Measurements from ENCODE around the gene ATG2A.

Gene ATG2A

GRCh38 chr11:64900774-64901173 is 16.2 kb downstream of the ATG2A start:
- Histone ChIP-seq H3K9me3 (ENCODE audit: insufficient read depth, low read depth, low read length) (no peaks in the 10 kb centered on the region), H3K4me1 (ENCODE audit: insufficient read depth, low read length) (no peaks in the 10 kb centered on the region), H3K27ac (ENCODE audit: low read depth, low read length) (no peak overlapping the region), H3K4me3 (ENCODE audit: low read length) (no peak overlapping the region), H3K36me3 (ENCODE audit: insufficient read depth, low read length) (peaks cover 28% of the 10 kb centered on the region), H3K27me3 (ENCODE audit: insufficient read depth, low read length) (no peaks in the 10 kb centered on the region), H3K9ac (ENCODE audit: low read depth, low read length) (no peak overlapping the region)
- 96% methylated on average over 17 of the region's 17 CpGs for WGBS

GRCh38 chr11:64900263-64900678 is 16.7 kb downstream of the ATG2A start:
- 95% methylated on average over 14 of the region's 14 CpGs for WGBS

GRCh38 chr11:64898541-64898940 is 18.5 kb downstream of the ATG2A start:
- H3K27me3 ChIP-seq (ENCODE audit: insufficient read depth, low read length), result no peaks in the 10 kb centered on the region
- no peak overlapping the region for H3K27ac ChIP-seq (ENCODE audit: low read depth, low read length)
- peaks cover 20% of the 10 kb centered on the region for H3K36me3 ChIP-seq (ENCODE audit: insufficient read depth, low read length)
- H3K9ac ChIP-seq (ENCODE audit: low read depth, low read length), result no peak overlapping the region
- no peak overlapping the region for H3K4me3 ChIP-seq (ENCODE audit: low read length)
- no peaks in the 10 kb centered on the region for H3K9me3 ChIP-seq (ENCODE audit: insufficient read depth, low read depth, low read length)
- no peaks in the 10 kb centered on the region for H3K4me1 ChIP-seq (ENCODE audit: insufficient read depth, low read length)
- 96% methylated on average over 19 of the region's 19 CpGs for WGBS

More at GRCh38 chr11:64900263-64900678, 16.7 kb downstream of the ATG2A start:
- no peak overlapping the region for H3K4me3 ChIP-seq (ENCODE audit: low read length)
- H3K27me3 ChIP-seq (ENCODE audit: insufficient read depth, low read length), result no peaks in the 10 kb centered on the region
- H3K36me3 ChIP-seq (ENCODE audit: insufficient read depth, low read length), result peaks cover 23% of the 10 kb centered on the region
- no peak overlapping the region for H3K27ac ChIP-seq (ENCODE audit: low read depth, low read length)
- H3K9ac ChIP-seq (ENCODE audit: low read depth, low read length), result no peak overlapping the region
- H3K4me1 ChIP-seq (ENCODE audit: insufficient read depth, low read length), result no peaks in the 10 kb centered on the region
- no peaks in the 10 kb centered on the region for H3K9me3 ChIP-seq (ENCODE audit: insufficient read depth, low read depth, low read length)

- no peaks in the 10 kb centered on the region for H3K27me3 ChIP-seq (ENCODE audit: insufficient read depth, low read length)
- peaks cover 20% of the 10 kb centered on the region for H3K36me3 ChIP-seq (ENCODE audit: insufficient read depth, low read length)
- 93% methylated on average over 9 of the region's 9 CpGs for WGBS
- H3K9me3 ChIP-seq (ENCODE audit: insufficient read depth, low read depth, low read length), result no peaks in the 10 kb centered on the region
- no peaks in the 10 kb centered on the region for H3K4me1 ChIP-seq (ENCODE audit: insufficient read depth, low read length)
- no peak overlapping the region for H3K9ac ChIP-seq (ENCODE audit: low read depth, low read length)
- no peak overlapping the region for H3K27ac ChIP-seq (ENCODE audit: low read depth, low read length)
- no peak overlapping the region for H3K4me3 ChIP-seq (ENCODE audit: low read length)
Measured at GRCh38 chr11:64898076-64898445, 18.9 kb downstream of the ATG2A start.

GRCh38 chr11:64897381-64898075 is 19.5 kb downstream of the ATG2A start:
- WGBS, result 96% methylated on average over 19 of the region's 19 CpGs
- Histone ChIP-seq H3K27ac (ENCODE audit: low read depth, low read length) (no peak overlapping the region), H3K36me3 (ENCODE audit: insufficient read depth, low read length) (peaks cover 20% of the 10 kb centered on the region)

GRCh38 chr11:64896448-64897022 is 20.5 kb downstream of the ATG2A start:
- H3K36me3 ChIP-seq (ENCODE audit: insufficient read depth, low read length), result peaks cover 20% of the 10 kb centered on the region
- H3K27me3 ChIP-seq (ENCODE audit: insufficient read depth, low read length), result no peaks in the 10 kb centered on the region
- no peaks in the 10 kb centered on the region for H3K4me1 ChIP-seq (ENCODE audit: insufficient read depth, low read length)
- H3K9me3 ChIP-seq (ENCODE audit: insufficient read depth, low read depth, low read length), result no peaks in the 10 kb centered on the region
- H3K4me3 ChIP-seq (ENCODE audit: low read length), result no peak overlapping the region
- WGBS, result 94% methylated on average over 14 of the region's 14 CpGs
- no peak overlapping the region for H3K27ac ChIP-seq (ENCODE audit: low read depth, low read length)
- no peak overlapping the region for H3K9ac ChIP-seq (ENCODE audit: low read depth, low read length)

More at GRCh38 chr11:64897381-64898075, 19.5 kb downstream of the ATG2A start:
- H3K9me3 ChIP-seq (ENCODE audit: insufficient read depth, low read depth, low read length), result no peaks in the 10 kb centered on the region
- no peaks in the 10 kb centered on the region for H3K27me3 ChIP-seq (ENCODE audit: insufficient read depth, low read length)
- no peaks in the 10 kb centered on the region for H3K4me1 ChIP-seq (ENCODE audit: insufficient read depth, low read length)
- H3K4me3 ChIP-seq (ENCODE audit: low read length), result no peak overlapping the region
- H3K9ac ChIP-seq (ENCODE audit: low read depth, low read length), result no peak overlapping the region

GRCh38 chr11:64894812-64895452 is 22.1 kb downstream of the ATG2A start:
- 95% methylated on average over 39 of the region's 39 CpGs for WGBS
- H3K27ac ChIP-seq (ENCODE audit: low read depth, low read length), result no peak overlapping the region

GRCh38 chr11:64894070-64894811 is 22.8 kb downstream of the ATG2A start:
- Histone ChIP-seq H3K27me3 (ENCODE audit: insufficient read depth, low read length) (no peaks in the 10 kb centered on the region), H3K4me3 (ENCODE audit: low read length) (no peak overlapping the region), H3K9ac (ENCODE audit: low read depth, low read length) (no peak overlapping the region), H3K27ac (ENCODE audit: low read depth, low read length) (no peak overlapping the region), H3K36me3 (ENCODE audit: insufficient read depth, low read length) (peaks cover 17% of the 10 kb centered on the region), H3K4me1 (ENCODE audit: insufficient read depth, low read length) (no peaks in the 10 kb centered on the region), H3K9me3 (ENCODE audit: insufficient read depth, low read depth, low read length) (no peaks in the 10 kb centered on the region)
- 46% methylated on average over 14 of the region's 14 CpGs for WGBS

More at GRCh38 chr11:64894812-64895452, 22.1 kb downstream of the ATG2A start:
- Histone ChIP-seq H3K36me3 (ENCODE audit: insufficient read depth, low read length) (peaks cover 17% of the 10 kb centered on the region), H3K9ac (ENCODE audit: low read depth, low read length) (no peak overlapping the region), H3K27me3 (ENCODE audit: insufficient read depth, low read length) (no peaks in the 10 kb centered on the region), H3K4me1 (ENCODE audit: insufficient read depth, low read length) (no peaks in the 10 kb centered on the region), H3K9me3 (ENCODE audit: insufficient read depth, low read depth, low read length) (no peaks in the 10 kb centered on the region), H3K4me3 (ENCODE audit: low read length) (no peak overlapping the region)

GRCh38 chr11:64893194-64894069 is 23.6 kb downstream of the ATG2A start:
- Histone ChIP-seq H3K27ac (ENCODE audit: low read depth, low read length) (no peak overlapping the region), H3K27me3 (ENCODE audit: insufficient read depth, low read length) (no peaks in the 10 kb centered on the region), H3K4me3 (ENCODE audit: low read length) (no peak overlapping the region), H3K4me1 (ENCODE audit: insufficient read depth, low read length) (peaks cover 5% of the 10 kb centered on the region; the same call in 1 of the 2 replicates), H3K36me3 (ENCODE audit: insufficient read depth, low read length) (peaks cover 15% of the 10 kb centered on the region), H3K9me3 (ENCODE audit: insufficient read depth, low read depth, low read length) (no peaks in the 10 kb centered on the region), H3K9ac (ENCODE audit: low read depth, low read length) (no peak overlapping the region)
- WGBS, result 91% methylated on average over 24 of the region's 25 CpGs

GRCh38 chr11:64892838-64893193 is 24.2 kb downstream of the ATG2A start:
- Histone ChIP-seq H3K9ac (ENCODE audit: low read depth, low read length) (no peak overlapping the region), H3K4me3 (ENCODE audit: low read length) (no peak overlapping the region), H3K27ac (ENCODE audit: low read depth, low read length) (no peak overlapping the region), H3K27me3 (ENCODE audit: insufficient read depth, low read length) (no peaks in the 10 kb centered on the region), H3K9me3 (ENCODE audit: insufficient read depth, low read depth, low read length) (no peaks in the 10 kb centered on the region), H3K4me1 (ENCODE audit: insufficient read depth, low read length) (peaks cover 9% of the 10 kb centered on the region; the same call in 1 of the 2 replicates), H3K36me3 (ENCODE audit: insufficient read depth, low read length) (peaks cover 9% of the 10 kb centered on the region; the same call in 1 of the 2 replicates)
- WGBS, result 93% methylated on average over 10 of the region's 10 CpGs
